ENCODE results near the gene ITPRID2.

The ITPRID2 gene

GRCh38 chr2:181890271-181890670, 1.3 kb upstream of the ITPRID2 start:
- Histone ChIP-seq H3K9ac (ENCODE audit: low read depth, low read length) (no peak overlapping the region), H3K27ac (ENCODE audit: low read length) (no peak overlapping the region), H3K4me3 (ENCODE audit: low read depth in 1 of 2, low read length in 2 of 2) (no peak overlapping the region), H4K20me1 (ENCODE audit: insufficient read depth, low read length) (peaks cover 8% of the 10 kb centered on the region; the same call in 1 of the 2 replicates), H3K79me2 (ENCODE audit: insufficient read depth, low read length) (peaks cover 36% of the 10 kb centered on the region), H2AFZ (ENCODE audit: low read depth, low read length) (no peak overlapping the region), H3K4me2 (ENCODE audit: insufficient read depth, low read length) (no peak overlapping the region), H3K27me3 (ENCODE audit: insufficient read depth, low read length, poor library complexity) (no peaks in the 10 kb centered on the region), H3K4me1 (ENCODE audit: insufficient read depth, low read length) (peaks cover 30% of the 10 kb centered on the region), H3K36me3 (ENCODE audit: insufficient read depth, low read length) (peaks cover 17% of the 10 kb centered on the region), H3K9me3 (ENCODE audit: insufficient read depth, low read length, severe bottlenecking) (no peaks in the 10 kb centered on the region)
- no peak for ATAC-seq (ENCODE audit: insufficient read depth, low read depth)
- DNase-seq: no peak
- no peak for TF ChIP-seq EZH2 (IDR thresholded peaks at IDR 0.05; ENCODE audit: borderline replicate concordance, low read depth, low read length, severe bottlenecking)
- TF ChIP-seq, protein P1, sequence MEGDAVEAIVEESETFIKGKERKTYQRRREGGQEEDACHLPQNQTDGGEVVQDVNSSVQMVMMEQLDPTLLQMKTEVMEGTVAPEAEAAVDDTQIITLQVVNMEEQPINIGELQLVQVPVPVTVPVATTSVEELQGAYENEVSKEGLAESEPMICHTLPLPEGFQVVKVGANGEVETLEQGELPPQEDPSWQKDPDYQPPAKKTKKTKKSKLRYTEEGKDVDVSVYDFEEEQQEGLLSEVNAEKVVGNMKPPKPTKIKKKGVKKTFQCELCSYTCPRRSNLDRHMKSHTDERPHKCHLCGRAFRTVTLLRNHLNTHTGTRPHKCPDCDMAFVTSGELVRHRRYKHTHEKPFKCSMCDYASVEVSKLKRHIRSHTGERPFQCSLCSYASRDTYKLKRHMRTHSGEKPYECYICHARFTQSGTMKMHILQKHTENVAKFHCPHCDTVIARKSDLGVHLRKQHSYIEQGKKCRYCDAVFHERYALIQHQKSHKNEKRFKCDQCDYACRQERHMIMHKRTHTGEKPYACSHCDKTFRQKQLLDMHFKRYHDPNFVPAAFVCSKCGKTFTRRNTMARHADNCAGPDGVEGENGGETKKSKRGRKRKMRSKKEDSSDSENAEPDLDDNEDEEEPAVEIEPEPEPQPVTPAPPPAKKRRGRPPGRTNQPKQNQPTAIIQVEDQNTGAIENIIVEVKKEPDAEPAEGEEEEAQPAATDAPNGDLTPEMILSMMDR (IDR thresholded peaks at IDR 0.05; ENCODE audit: borderline replicate concordance, extremely low read depth, low read length, poor library complexity, severe bottlenecking): no peak

GRCh38 chr2:181891966-181892798, 652 bp downstream of the ITPRID2 start:
- ATAC-seq (ENCODE audit: insufficient read depth, low read depth) (peak; percentile 72), DNase-seq (peak; percentile 75)
- Histone ChIP-seq H3K79me2 (ENCODE audit: insufficient read depth, low read length) (peaks cover 54% of the 10 kb centered on the region), H2AFZ (ENCODE audit: low read depth, low read length) (peak overlapping the region; percentile 85), H3K9ac (ENCODE audit: low read depth, low read length) (peak overlapping the region; percentile 80), H3K4me2 (ENCODE audit: insufficient read depth, low read length) (peak overlapping the region; percentile 77), H4K20me1 (ENCODE audit: insufficient read depth, low read length) (peaks cover 8% of the 10 kb centered on the region; the same call in 1 of the 2 replicates), H3K27ac (ENCODE audit: low read length) (peak overlapping the region; percentile 94), H3K4me3 (ENCODE audit: low read depth in 1 of 2, low read length in 2 of 2) (peak overlapping the region; percentile 51 to 73), H3K36me3 (ENCODE audit: insufficient read depth, low read length) (peaks cover 35% of the 10 kb centered on the region), H3K9me3 (ENCODE audit: insufficient read depth, low read length, severe bottlenecking) (no peaks in the 10 kb centered on the region), H3K27me3 (ENCODE audit: insufficient read depth, low read length, poor library complexity) (no peaks in the 10 kb centered on the region), H3K4me1 (ENCODE audit: insufficient read depth, low read length) (peaks cover 48% of the 10 kb centered on the region)
- TF ChIP-seq, protein P1 (IDR thresholded peaks at IDR 0.05; ENCODE audit: borderline replicate concordance, extremely low read depth, low read length, poor library complexity, severe bottlenecking): peak; percentile 60
- TF ChIP-seq EZH2 (IDR thresholded peaks at IDR 0.05; ENCODE audit: borderline replicate concordance, low read depth, low read length, severe bottlenecking): no peak

- DNase-seq: no peak
- ATAC-seq (ENCODE audit: insufficient read depth, low read depth): no peak
- Histone ChIP-seq H3K4me3 (ENCODE audit: low read depth in 1 of 2, low read length in 2 of 2) (peak overlapping the region; percentile 51 to 73), H3K4me1 (ENCODE audit: insufficient read depth, low read length) (peaks cover 52% of the 10 kb centered on the region), H3K4me2 (ENCODE audit: insufficient read depth, low read length) (peak overlapping the region; percentile 77), H3K9me3 (ENCODE audit: insufficient read depth, low read length, severe bottlenecking) (no peaks in the 10 kb centered on the region), H3K9ac (ENCODE audit: low read depth, low read length) (peak overlapping the region; percentile 80), H2AFZ (ENCODE audit: low read depth, low read length) (peak overlapping the region; percentile 85), H3K27ac (ENCODE audit: low read length) (peak overlapping the region; percentile 94), H3K79me2 (ENCODE audit: insufficient read depth, low read length) (peaks cover 60% of the 10 kb centered on the region), H3K27me3 (ENCODE audit: insufficient read depth, low read length, poor library complexity) (no peaks in the 10 kb centered on the region), H3K36me3 (ENCODE audit: insufficient read depth, low read length) (peaks cover 40% of the 10 kb centered on the region), H4K20me1 (ENCODE audit: insufficient read depth, low read length) (peaks cover 8% of the 10 kb centered on the region; the same call in 1 of the 2 replicates)
- TF ChIP-seq, protein P1 (IDR thresholded peaks at IDR 0.05; ENCODE audit: borderline replicate concordance, extremely low read depth, low read length, poor library complexity, severe bottlenecking): no peak
- TF ChIP-seq EZH2 (IDR thresholded peaks at IDR 0.05; ENCODE audit: borderline replicate concordance, low read depth, low read length, severe bottlenecking): no peak
These were observed 1.4 kb downstream of the ITPRID2 start for GRCh38 chr2:181892799-181893435.

Data from DND-41 (cell line).